HCEC 1CT (cell line): ENCODE results near the gene OR3A1.
"Not testable (repeated sequence)": the region's sequence is repeated elsewhere in the genome, so short reads cannot be mapped to it uniquely, and the experiment has no call there.

Experiments
- DNase-seq: peaks from one replicate; pipeline ENCODE4 v3.0.0-alpha.2; 2017

Gene OR3A1

GRCh38 chr17:3298260-3298659 lies at the start of gene OR3A1:
TSS of gene OR3A1 (minus strand) at chr17:3298360. CDS start at chr17:3292582, 5,778 bp downstream.
- DNase-seq: no peak

GRCh38 chr17:3342782-3343181 lies 44.6 kb upstream of the OR3A1 start:
- not testable (repeated sequence) for DNase-seq

- DNase-seq: no peak
Observed at GRCh38 chr17:3335876-3336275, 37.7 kb upstream of the OR3A1 start.

- no peak for DNase-seq
Observed at GRCh38 chr17:3318336-3318735, 20.2 kb upstream of the OR3A1 start.

- DNase-seq: no peak
Observed at GRCh38 chr17:3316836-3317235, 18.7 kb upstream of the OR3A1 start.

GRCh38 chr17:3308603-3309002 lies 10.4 kb upstream of the OR3A1 start:
- no peak for DNase-seq

- DNase-seq: no peak
Observed at GRCh38 chr17:3295632-3296031, 2.5 kb downstream of the OR3A1 start.

- DNase-seq: not testable (repeated sequence)
Observed at GRCh38 chr17:3293548-3293947, 4.6 kb downstream of the OR3A1 start.

GRCh38 chr17:3282901-3283300 lies 15.3 kb downstream of the OR3A1 start:
- DNase-seq: no peak

GRCh38 chr17:3276126-3276525 lies 22.0 kb downstream of the OR3A1 start:
- DNase-seq: no peak

GRCh38 chr17:3271072-3271848 lies 26.9 kb downstream of the OR3A1 start:
- DNase-seq: no peak

- no peak for DNase-seq
Observed at GRCh38 chr17:3260600-3260999, 37.6 kb downstream of the OR3A1 start.

GRCh38 chr17:3260163-3260562 lies 38.0 kb downstream of the OR3A1 start:
- no peak for DNase-seq

- no peak for DNase-seq
Observed at GRCh38 chr17:3256575-3256974, 41.6 kb downstream of the OR3A1 start.

GRCh38 chr17:3249013-3249412 lies 49.1 kb downstream of the OR3A1 start:
- not testable (repeated sequence) for DNase-seq

GRCh38 chr17:3244841-3245240 lies 53.3 kb downstream of the OR3A1 start:
- DNase-seq: not testable (repeated sequence)

GRCh38 chr17:3241044-3241443 lies 57.1 kb downstream of the OR3A1 start:
- not testable (repeated sequence) for DNase-seq
